ENCODE data around the gene BRD7.

- no peak for TF ChIP-seq CTCF (IDR thresholded peaks at IDR 0.05; ENCODE audit: insufficient read depth, low read length, poor library complexity, severe bottlenecking)
- no peak for TF ChIP-seq EZH2phosphoT487 (conservative IDR thresholded peaks at IDR 0.05; ENCODE audit: low read length)
These were observed 96.6 kb downstream of the BRD7 start for GRCh38 chr16:50272111-50272571.
